Right lobe of liver (tissue), 6 donors: ENCODE data around the gene HGS. TPM values are rescaled to one million over a fixed set of nuclear protein-coding genes. Genes with fewer than 3 reads are reported as not detected.

Experiments used
- ATAC-seq, 4 donors: fragments of 200-7000 bp; cut with Tn5 transposase; one replicate each; pipeline ENCODE4 v1.9.1; 2020; ENCODE audit warnings: mild to moderate bottlenecking in 4 of 4, moderate library complexity in 4 of 4
- DNase-seq, 3 donors: peaks; one replicate each; pipeline ENCODE4 v3.0.0-alpha.2; 2020
- H3K27ac ChIP-seq, 3 donors: fragments of 200-600 bp; one replicate each; pipeline ENCODE4 v1.8.0; 2022
- H3K27me3 ChIP-seq, 2 donors: fragments of 200-600 bp; one replicate each; pipeline ENCODE4 v1.8.0; 2022
- H3K36me3 ChIP-seq, 4 donors: fragments of 200-600 bp; sonication (generic) in 1 of 4; one replicate each; pipeline versions ENCODE4 v1.5.1 to v1.8.0; 2017 to 2022; ENCODE audit warnings: control low read depth in 1 of 4
- H3K4me1 ChIP-seq, 4 donors: fragments of 200-600 bp; sonication (generic) in 1 of 4; one replicate each; pipeline versions ENCODE4 v1.5.1 to v1.8.0; 2017 to 2022; ENCODE audit warnings: control low read depth in 1 of 4
- H3K4me3 ChIP-seq, 3 donors: fragments of 200-600 bp; one replicate each; pipeline ENCODE4 v1.8.0; 2022
- H3K9me3 ChIP-seq, 4 donors: fragments of 200-600 bp; sonication (generic) in 1 of 4; one replicate each; pipeline versions ENCODE4 v1.5.1 to v1.8.0; 2017 to 2022; ENCODE audit warnings: control low read depth in 1 of 4
- POLR2A ChIP-seq: fragments of 450-650 bp; IDR thresholded peaks from one replicate; pipeline ENCODE4 v1.6.1; 2017; ENCODE audit warnings: antibody characterized with exemption, mild to moderate bottlenecking
- WGBS: methylation state at CpG from one replicate; pipeline ENCODE4 v1.1.6; 2018; ENCODE audit warnings: low coverage, low lambda C conversion rate; ENCODE audit not compliant: insufficient coverage; ENCODE audit errors: missing lambda C conversion rate; 5-methylcytosine and 5-hydroxymethylcytosine counted together
- intact Hi-C, 2 donors: fragments of 100-400 bp; cut with DNase I; formaldehyde crosslinking; loops; one replicate each; pipeline versions ENCODE4 v1.11.2 to v1.14.1; 2022
- total RNA-seq, 6 experiments: library from RNA; depleted of rRNA in 2 of 6; stranded (reverse); fragments of >200 nt in 2 of 6; fragmentation: NEBNext Ultra II Directional in 3 of 6; extraction: Animal tissue kit (Norgen Biotek cat#: 25700) in 3 of 6; gene quantifications; one replicate each; pipeline versions ENCODE4 v1.1.0 to v1.2.4, GENCODE V29; 2016 to 2023
- TF ChIP-seq, protein P1 (sequence below), 4 donors: fragments of 200-600 bp in 3 of 4; fragments of 450-650 bp in 1 of 4; IDR thresholded peaks; one replicate each; pipeline versions ENCODE4 v1.5.1 to v1.8.0; 2016 to 2022; ENCODE audit warnings: antibody characterized with exemption in 4 of 4, mild to moderate bottlenecking in 2 of 4
- donor health status: DM: no; HTN: yes; CAD: no.
- donor health status: DM: no; HTN: no; CAD: no.
- donor health status: DM: no; HTN: no; CAD: no.
- donor health status: DM: no; HTN: yes; CAD: no.
- donor health status: DM: no; HTN: yes; CAD: no.

HGS gene
- total RNA-seq, 6 experiments from 2014 or later = 30.6 to 46.3 (median 37.3) TPM

DNA sequence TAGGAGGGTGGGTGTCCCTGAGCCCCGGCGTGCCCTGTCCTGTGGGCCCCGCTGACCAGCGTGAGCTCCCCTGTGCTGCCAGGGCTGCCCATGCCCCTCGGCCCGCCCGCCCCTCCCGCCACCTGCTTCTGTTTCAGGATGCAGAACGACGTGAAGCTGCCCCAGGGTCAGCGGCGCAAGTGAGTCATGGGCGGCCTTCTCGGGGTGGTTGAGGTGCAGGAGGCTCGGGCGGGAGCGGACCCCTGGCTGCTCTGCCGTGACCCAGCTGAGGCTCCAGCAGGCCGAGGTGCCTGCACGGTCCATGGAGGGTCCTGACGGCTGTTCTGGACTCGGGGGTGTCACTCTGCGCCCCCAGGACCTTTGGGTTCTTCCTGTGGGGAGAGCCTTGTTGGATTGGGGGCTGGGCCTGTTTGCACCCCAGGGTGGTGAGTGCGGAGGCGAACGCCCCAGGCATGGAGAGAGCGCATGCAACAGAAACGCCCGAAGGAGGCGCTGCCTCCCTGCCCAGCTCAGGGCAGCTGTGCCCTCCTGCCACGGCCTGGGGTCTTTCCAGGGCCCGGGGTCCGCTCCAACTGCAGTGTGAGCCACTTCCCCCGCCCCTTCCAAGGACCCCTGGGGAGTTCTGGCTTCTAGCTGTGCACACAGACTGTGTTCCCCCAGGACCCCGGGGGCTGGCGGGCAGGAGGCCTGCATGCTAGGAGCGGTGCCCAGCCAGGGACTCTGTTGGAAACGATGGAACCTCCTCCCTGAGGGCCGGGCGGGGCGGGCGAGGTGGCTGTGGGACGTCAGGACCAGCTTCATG, 32.3 kb downstream of the HGS start:
- ATAC-seq (no peak), DNase-seq (peak in 1 of 3 donors; percentile 55)
- WGBS = 100% methylated on average over 4 of the region's 43 CpGs
- Histone ChIP-seq H3K9me3 (no peaks in the 10 kb centered on the region), H3K4me1 (peaks cover 0 to 17% (median 6%) of the 10 kb centered on the region in 4 donors), H3K27ac (no peak overlapping the region), H3K36me3 (peaks cover 0 to 7% (median 2%) of the 10 kb centered on the region in 4 donors), H3K4me3 (no peak overlapping the region), H3K27me3 (no peaks in the 10 kb centered on the region)
- intact Hi-C loops = no loop called here
- no peak for TF ChIP-seq POLR2A
- TF ChIP-seq, protein P1, sequence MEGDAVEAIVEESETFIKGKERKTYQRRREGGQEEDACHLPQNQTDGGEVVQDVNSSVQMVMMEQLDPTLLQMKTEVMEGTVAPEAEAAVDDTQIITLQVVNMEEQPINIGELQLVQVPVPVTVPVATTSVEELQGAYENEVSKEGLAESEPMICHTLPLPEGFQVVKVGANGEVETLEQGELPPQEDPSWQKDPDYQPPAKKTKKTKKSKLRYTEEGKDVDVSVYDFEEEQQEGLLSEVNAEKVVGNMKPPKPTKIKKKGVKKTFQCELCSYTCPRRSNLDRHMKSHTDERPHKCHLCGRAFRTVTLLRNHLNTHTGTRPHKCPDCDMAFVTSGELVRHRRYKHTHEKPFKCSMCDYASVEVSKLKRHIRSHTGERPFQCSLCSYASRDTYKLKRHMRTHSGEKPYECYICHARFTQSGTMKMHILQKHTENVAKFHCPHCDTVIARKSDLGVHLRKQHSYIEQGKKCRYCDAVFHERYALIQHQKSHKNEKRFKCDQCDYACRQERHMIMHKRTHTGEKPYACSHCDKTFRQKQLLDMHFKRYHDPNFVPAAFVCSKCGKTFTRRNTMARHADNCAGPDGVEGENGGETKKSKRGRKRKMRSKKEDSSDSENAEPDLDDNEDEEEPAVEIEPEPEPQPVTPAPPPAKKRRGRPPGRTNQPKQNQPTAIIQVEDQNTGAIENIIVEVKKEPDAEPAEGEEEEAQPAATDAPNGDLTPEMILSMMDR (IDR thresholded peaks at IDR 0.05) = no peak

DNA sequence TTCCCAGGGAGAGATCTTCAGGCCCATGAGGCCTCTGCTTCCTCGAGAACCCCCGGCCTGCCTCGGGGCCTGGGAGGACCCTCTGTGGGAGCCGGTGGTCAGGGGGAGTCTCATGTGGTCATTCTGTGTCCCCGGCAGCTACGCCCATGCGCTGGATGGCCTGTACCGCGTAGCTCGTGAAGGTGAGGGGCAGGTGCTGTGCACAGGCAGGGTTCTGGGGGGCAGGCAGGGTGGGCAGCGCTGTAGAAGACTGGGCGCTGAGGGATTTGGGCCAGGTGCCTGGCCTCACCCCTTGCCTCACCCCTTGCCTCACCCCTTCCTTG, 32.8 kb downstream of the HGS start:
- peaks cover 0 to 7% (median 2%) of the 10 kb centered on the region in 4 donors for H3K36me3 ChIP-seq
- no peaks in the 10 kb centered on the region for H3K27me3 ChIP-seq
- no peak for TF ChIP-seq POLR2A
- TF ChIP-seq, protein P1 (IDR thresholded peaks at IDR 0.05) = no peak
- peak in 1 of 3 donors; percentile 47 for DNase-seq
- peaks cover 0 to 12% (median 4%) of the 10 kb centered on the region in 4 donors for H3K4me1 ChIP-seq
- WGBS = no CpG with 5 or more reads among the region's 12 CpGs
- no peak for ATAC-seq
- no peak overlapping the region for H3K27ac ChIP-seq
- H3K4me3 ChIP-seq = no peak overlapping the region
- intact Hi-C loops = no loop called here
- no peaks in the 10 kb centered on the region for H3K9me3 ChIP-seq

DNA sequence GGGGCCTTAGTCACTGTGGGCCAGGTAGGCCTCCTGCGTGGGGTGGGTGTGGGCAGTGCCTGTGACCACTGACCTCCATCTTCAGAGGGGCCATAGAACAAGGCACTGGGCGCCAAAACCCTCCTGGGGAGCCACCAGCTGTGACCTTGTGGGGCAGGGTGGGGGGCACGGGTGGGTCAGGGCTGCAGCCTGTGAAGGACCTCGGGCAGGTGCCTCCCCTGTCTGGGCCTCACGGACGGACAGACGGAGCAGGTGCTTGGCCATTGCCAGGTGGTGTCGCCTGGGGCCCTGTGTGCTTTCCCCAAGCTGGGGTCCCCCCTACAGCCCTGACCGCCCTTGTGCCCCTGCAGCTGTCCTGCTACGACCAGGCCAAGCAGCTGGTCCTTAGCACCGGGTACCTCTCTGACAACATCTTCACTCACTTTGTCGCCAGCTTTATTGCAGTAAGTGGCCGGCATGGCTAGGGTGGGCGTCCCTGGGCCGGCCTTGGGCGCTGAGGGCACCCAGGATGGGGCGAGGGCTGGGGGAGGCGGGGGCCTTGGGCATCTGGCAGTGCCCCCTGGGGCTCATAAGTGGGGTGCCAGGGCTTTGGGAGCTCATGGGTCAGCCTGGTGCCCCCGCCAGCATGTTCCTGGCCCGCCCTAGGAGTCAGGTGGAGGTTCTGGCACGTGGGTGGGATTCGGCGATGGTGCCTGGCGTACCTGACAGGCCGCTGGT, 33.4 kb downstream of the HGS start:
- Histone ChIP-seq H3K27me3 (no peaks in the 10 kb centered on the region), H3K27ac (no peak overlapping the region), H3K4me1 (peaks cover 0 to 13% (median 6%) of the 10 kb centered on the region in 4 donors), H3K36me3 (peaks cover 0 to 7% (median 2%) of the 10 kb centered on the region in 4 donors), H3K9me3 (no peaks in the 10 kb centered on the region), H3K4me3 (no peak overlapping the region)
- ATAC-seq (no peak), DNase-seq (peak in 1 of 3 donors; percentile 52)
- WGBS = no CpG with 5 or more reads among the region's 25 CpGs
- TF ChIP-seq, protein P1 (IDR thresholded peaks at IDR 0.05) = no peak
- no peak for TF ChIP-seq POLR2A
- intact Hi-C loops = no loop called here

DNA sequence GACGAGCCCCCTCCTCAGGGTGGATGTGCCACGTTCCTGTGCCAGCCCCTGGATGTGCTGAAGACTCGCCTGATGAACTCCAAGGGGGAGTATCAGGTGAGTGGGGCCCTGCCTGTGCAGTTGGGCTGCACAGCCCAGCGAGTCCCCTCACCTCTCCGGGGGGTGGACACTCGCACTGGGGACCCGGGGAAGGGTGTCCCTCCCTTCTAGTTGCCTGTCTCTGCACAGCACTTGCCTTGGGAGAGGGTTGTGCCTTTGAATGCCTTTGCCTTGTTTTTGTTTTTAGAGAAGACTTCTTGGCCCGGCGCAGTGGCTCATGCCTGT, 33.9 kb downstream of the HGS start:
- Histone ChIP-seq H3K27me3 (no peaks in the 10 kb centered on the region), H3K9me3 (no peaks in the 10 kb centered on the region), H3K4me1 (peaks cover 0 to 19% (median 8%) of the 10 kb centered on the region in 4 donors), H3K4me3 (no peak overlapping the region), H3K27ac (no peak overlapping the region), H3K36me3 (peaks cover 0 to 7% (median 2%) of the 10 kb centered on the region in 4 donors)
- TF ChIP-seq, protein P1 (IDR thresholded peaks at IDR 0.05) = no peak
- no peak for TF ChIP-seq POLR2A
- WGBS = no CpG with 5 or more reads among the region's 9 CpGs
- ATAC-seq (no peak), DNase-seq (no peak)
- intact Hi-C loops = no loop called here
